ENCODE data around the gene BDP1.
"Not testable (repeated sequence)": the region's sequence is repeated elsewhere in the genome, so short reads cannot be mapped to it uniquely, and the experiment has no call there.

DNA sequence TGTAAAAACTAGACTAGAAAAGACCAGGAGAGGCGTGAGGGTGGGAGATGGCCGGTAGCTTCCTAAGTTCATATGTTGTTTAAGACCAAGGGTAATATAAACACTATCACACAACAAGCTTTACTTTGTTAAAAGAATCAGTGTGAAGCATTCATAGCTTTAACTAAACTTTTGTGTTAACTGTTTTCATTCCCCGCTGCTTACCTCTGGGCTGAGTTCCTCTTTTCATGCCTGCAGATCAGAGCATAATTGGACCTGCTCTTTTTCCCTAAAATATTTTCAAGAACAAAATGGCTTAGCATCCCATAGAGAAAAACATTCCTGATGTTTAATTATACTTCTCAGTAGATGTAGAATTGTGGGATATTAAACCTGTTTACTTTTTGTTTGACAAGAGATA is 23.0 kb upstream of the BDP1 start:
- TF ChIP-seq, protein P1, sequence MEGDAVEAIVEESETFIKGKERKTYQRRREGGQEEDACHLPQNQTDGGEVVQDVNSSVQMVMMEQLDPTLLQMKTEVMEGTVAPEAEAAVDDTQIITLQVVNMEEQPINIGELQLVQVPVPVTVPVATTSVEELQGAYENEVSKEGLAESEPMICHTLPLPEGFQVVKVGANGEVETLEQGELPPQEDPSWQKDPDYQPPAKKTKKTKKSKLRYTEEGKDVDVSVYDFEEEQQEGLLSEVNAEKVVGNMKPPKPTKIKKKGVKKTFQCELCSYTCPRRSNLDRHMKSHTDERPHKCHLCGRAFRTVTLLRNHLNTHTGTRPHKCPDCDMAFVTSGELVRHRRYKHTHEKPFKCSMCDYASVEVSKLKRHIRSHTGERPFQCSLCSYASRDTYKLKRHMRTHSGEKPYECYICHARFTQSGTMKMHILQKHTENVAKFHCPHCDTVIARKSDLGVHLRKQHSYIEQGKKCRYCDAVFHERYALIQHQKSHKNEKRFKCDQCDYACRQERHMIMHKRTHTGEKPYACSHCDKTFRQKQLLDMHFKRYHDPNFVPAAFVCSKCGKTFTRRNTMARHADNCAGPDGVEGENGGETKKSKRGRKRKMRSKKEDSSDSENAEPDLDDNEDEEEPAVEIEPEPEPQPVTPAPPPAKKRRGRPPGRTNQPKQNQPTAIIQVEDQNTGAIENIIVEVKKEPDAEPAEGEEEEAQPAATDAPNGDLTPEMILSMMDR (IDR thresholded peaks at IDR 0.05 in 8 of 11, conservative IDR thresholded peaks at IDR 0.05 in 3 of 11) = not testable (repeated sequence)
- not testable (repeated sequence) for TF ChIP-seq POLR2A, POLR2AphosphoS5 (IDR thresholded peaks at IDR 0.05)
